IMR-90 (cell line): ENCODE results near the gene COLEC11. TPM values are rescaled to one million over a fixed set of nuclear protein-coding genes. Genes with fewer than 3 reads are reported as not detected.

ENCODE experiments used
- ATAC-seq: fragments of 200-7000 bp; cut with Tn5 transposase; 2 replicates; pipeline ENCODE4 v1.9.1; 2020; ENCODE audit warnings: low read depth, mild to moderate bottlenecking, moderate library complexity
- BruUV-seq: library from RNA; stranded (reverse); fragments of 400-500 nt; replicated peaks from 2 replicates; lab custom pipeline; 2021; lab: Mats Ljungman, UMichigan
- CTCF ChIA-PET: fragments of 300-600 bp; formaldehyde crosslinking; extraction: SDS; loops from one replicate; lab custom pipeline; 2021; ENCODE audit warnings: antibody characterized with exemption; lab: Yijun Ruan, JAX
- POLR2A ChIA-PET: fragments of 300-600 bp; sonication (Branson Sonifier 250); formaldehyde crosslinking; loops from one replicate; lab custom pipeline; 2022; ENCODE audit warnings: antibody characterized with exemption; ENCODE audit not compliant: unreplicated experiment; lab: Charles Lee
- DNase-seq: peaks from one replicate; pipeline ENCODE4 v3.0.0; 2013
- H2AFZ ChIP-seq: replicated peaks from 2 replicates; pipeline ENCODE3; 2013; ENCODE audit warnings: low read length, mild to moderate bottlenecking; ENCODE audit not compliant: poor library complexity
- H2AK5ac ChIP-seq: 2 replicates; pipeline ENCODE4 v1.6.1; 2013; ENCODE audit warnings: low read depth, low read length, inconsistent platforms
- H2AK9ac ChIP-seq: replicated peaks from 2 replicates; pipeline ENCODE3; 2013; ENCODE audit warnings: mild to moderate bottlenecking, low read depth, low read length, moderate library complexity; ENCODE audit not compliant: poor library complexity
- H2BK120ac ChIP-seq: 2 replicates; pipeline ENCODE4 v1.6.1; 2013; ENCODE audit warnings: low read depth, low read length, inconsistent platforms
- H2BK15ac ChIP-seq: 3 replicates; pipeline ENCODE4 v1.6.1; 2013; ENCODE audit warnings: low read depth, low read length, inconsistent platforms
- H2BK20ac ChIP-seq: 2 replicates; pipeline ENCODE4 v1.6.1; 2013; ENCODE audit warnings: low read depth, mild to moderate bottlenecking, inconsistent platforms, low read length, moderate library complexity
- H2BK5ac ChIP-seq: 2 replicates; pipeline ENCODE4 v1.6.1; 2013; ENCODE audit warnings: mild to moderate bottlenecking, low read depth, low read length, inconsistent platforms; ENCODE audit not compliant: poor library complexity, severe bottlenecking
- H3K14ac ChIP-seq: replicated peaks from 2 replicates; pipeline ENCODE4 v1.6.1; 2013; ENCODE audit warnings: low read depth, low read length, inconsistent platforms
- H3K18ac ChIP-seq: 2 replicates; pipeline ENCODE4 v1.6.1; 2013; ENCODE audit warnings: low read depth, low read length, control low read depth
- H3K23ac ChIP-seq: 2 replicates; pipeline ENCODE4 v1.6.1; 2013; ENCODE audit warnings: low read depth, low read length, inconsistent platforms
- H3K27ac ChIP-seq: 2 replicates; pipeline ENCODE4 v1.5.1; 2013; ENCODE audit warnings: mild to moderate bottlenecking, control low read depth, low read length; ENCODE audit not compliant: insufficient read depth
- H3K27me3 ChIP-seq: 2 replicates; pipeline ENCODE4 v1.6.1; 2013; ENCODE audit warnings: low read length; ENCODE audit not compliant: control insufficient read depth, insufficient read depth
- H3K36me3 ChIP-seq: 2 replicates; pipeline ENCODE4 v1.6.1; 2013; ENCODE audit warnings: low read length, mixed read lengths; ENCODE audit not compliant: control insufficient read depth, insufficient read depth
- H3K4ac ChIP-seq: 2 replicates; pipeline ENCODE4 v1.6.1; 2013; ENCODE audit warnings: low read depth, low read length, inconsistent platforms
- H3K4me1 ChIP-seq: 2 replicates; pipeline ENCODE4 v1.6.1; 2013; ENCODE audit warnings: low read length, mixed read lengths; ENCODE audit not compliant: control insufficient read depth, insufficient read depth
- H3K4me2 ChIP-seq: 2 replicates; pipeline ENCODE4 v1.6.1; 2013; ENCODE audit warnings: low read depth, mild to moderate bottlenecking, control low read depth, low read length, moderate library complexity
- H3K4me3 ChIP-seq: 2 replicates; pipeline ENCODE4 v1.5.1; 2013; ENCODE audit warnings: low read depth, mild to moderate bottlenecking, control low read depth, low read length, moderate library complexity; ENCODE audit not compliant: insufficient read depth
- H3K56ac ChIP-seq: 2 replicates; pipeline ENCODE4 v1.6.1; 2013; ENCODE audit warnings: low read length, inconsistent platforms; ENCODE audit not compliant: insufficient read depth; ENCODE audit errors: extremely low read depth
- H3K79me1 ChIP-seq, 2 experiments: 2 replicates each; pipeline ENCODE4 v1.6.1; 2013; ENCODE audit warnings: low read length in 2 of 2, inconsistent platforms in 1 of 2, low read depth in 1 of 2
- H3K9ac ChIP-seq: 2 replicates; pipeline ENCODE4 v1.6.1; 2013; ENCODE audit warnings: low read depth, low read length, control low read depth
- H3K9me1 ChIP-seq: 2 replicates; pipeline ENCODE4 v1.6.1; 2013; ENCODE audit warnings: low read length, inconsistent platforms; ENCODE audit not compliant: insufficient read depth
- H3K9me3 ChIP-seq: 2 replicates; pipeline ENCODE4 v1.6.1; 2013; ENCODE audit warnings: low read length; ENCODE audit not compliant: control insufficient read depth, insufficient read depth
- H4K20me1 ChIP-seq: 2 replicates; pipeline ENCODE4 v1.6.1; 2013; ENCODE audit warnings: low read length, inconsistent platforms; ENCODE audit not compliant: insufficient read depth
- H4K5ac ChIP-seq: 2 replicates; pipeline ENCODE4 v1.6.1; 2013; ENCODE audit warnings: mild to moderate bottlenecking, low read depth, low read length, control low read depth
- H4K8ac ChIP-seq, 2 experiments: 2 replicates each; pipeline ENCODE4 v1.6.1; 2013; ENCODE audit warnings: low read depth in 2 of 2, low read length in 2 of 2, control low read depth in 1 of 2, inconsistent platforms in 1 of 2
- H4K91ac ChIP-seq: 2 replicates; pipeline ENCODE4 v1.6.1; 2013; ENCODE audit warnings: low read depth, low read length, inconsistent platforms; ENCODE audit not compliant: insufficient read depth
- BHLHE40 ChIP-seq: fragments of 150-350 bp; IDR thresholded peaks from 2 replicates; pipeline ENCODE4 v1.6.1; 2016; ENCODE audit warnings: mild to moderate bottlenecking, low read depth, low read length
- CEBPB ChIP-seq: IDR thresholded peaks from 2 replicates; pipeline ENCODE4 v1.6.1; 2012; ENCODE audit warnings: low read depth, low read length, improper control_type of control experiment
- CHD1 ChIP-seq: IDR thresholded peaks from 2 replicates; pipeline ENCODE4 v1.6.1; 2012; ENCODE audit warnings: low read depth, low read length, improper control_type of control experiment
- FOS ChIP-seq: fragments of 150-350 bp; IDR thresholded peaks from 2 replicates; pipeline ENCODE4 v1.6.1; 2016; ENCODE audit warnings: low read depth, low read length
- MAFK ChIP-seq: IDR thresholded peaks from 2 replicates; pipeline ENCODE4 v1.6.1; 2012; ENCODE audit warnings: low read depth, low read length, improper control_type of control experiment
- MAZ ChIP-seq: IDR thresholded peaks from 2 replicates; pipeline ENCODE4 v1.6.1; 2012; ENCODE audit warnings: low read depth, mild to moderate bottlenecking, low read length, improper control_type of control experiment, moderate library complexity, borderline replicate concordance
- MXI1 ChIP-seq: IDR thresholded peaks from 2 replicates; pipeline ENCODE4 v1.6.1; 2012; ENCODE audit warnings: low read depth, mild to moderate bottlenecking, low read length, moderate library complexity, borderline replicate concordance
- POLR2A ChIP-seq: IDR thresholded peaks from 2 replicates; pipeline ENCODE4 v1.6.1; 2012; ENCODE audit warnings: mild to moderate bottlenecking, low read depth, low read length
- RAD21 ChIP-seq: IDR thresholded peaks from 2 replicates; pipeline ENCODE4 v1.6.1; 2012; ENCODE audit warnings: low read length, improper control_type of control experiment
- RCOR1 ChIP-seq: IDR thresholded peaks from 2 replicates; pipeline ENCODE4 v1.6.1; 2012; ENCODE audit warnings: mild to moderate bottlenecking, low read length, improper control_type of control experiment; ENCODE audit not compliant: insufficient replicate concordance
- RFX5 ChIP-seq: IDR thresholded peaks from 2 replicates; pipeline ENCODE4 v1.8.0; 2012; ENCODE audit warnings: low read depth, mild to moderate bottlenecking, low read length, moderate library complexity
- SMC3 ChIP-seq: fragments of 150-350 bp; IDR thresholded peaks from 2 replicates; pipeline ENCODE4 v1.6.1; 2016; ENCODE audit warnings: low read depth, mild to moderate bottlenecking, antibody characterized with exemption, low read length, moderate library complexity
- WGBS, 2 experiments: methylation state at CpG; one replicate each; pipeline versions ENCODE4 v1.1.5 to v1.1.7; 2013; ENCODE audit warnings: missing lambda C conversion rate in 2 of 2; ENCODE audit not compliant: insufficient read length in 1 of 2; ENCODE audit errors: extremely low coverage in 2 of 2; 5-methylcytosine and 5-hydroxymethylcytosine counted together
- dilution Hi-C: fragments of 300-500 bp; cut with HindIII; formaldehyde crosslinking; loops from one replicate; pipeline ENCODE4 v1.14.3; 2018; ENCODE audit warnings: low sequenced_read_pairs; ENCODE audit not compliant: unreplicated experiment
- in situ Hi-C: fragments of 300-500 bp; cut with MboI; formaldehyde crosslinking; loops from 3 replicates; pipeline ENCODE4 v1.14.3; 2019; ENCODE audit warnings: low sequenced_read_pairs, inconsistent platforms, mixed read lengths
- intact Hi-C: fragments of 100-400 bp; cut with micrococcal nuclease; formaldehyde crosslinking; loops from 2 replicates; pipeline ENCODE4 v1.10.0; 2022
- polyA plus RNA-seq, 3 experiments: library from polyadenylated mRNA; depleted of rRNA; stranded (reverse); fragments of >200 nt; gene quantifications; 2 replicates each; pipeline ENCODE4 v1.2.3, GENCODE V29; 2012; ENCODE audit warnings: low replicate concordance in 1 of 3
- total RNA-seq: library from RNA; depleted of rRNA; stranded (reverse); fragments of >200 nt; gene quantifications from 2 replicates; pipeline ENCODE4 v1.2.3, GENCODE V29; 2012
- TF ChIP-seq, protein P1 (sequence below): fragments of 150-350 bp; IDR thresholded peaks from 2 replicates; pipeline ENCODE4 v1.6.1; 2016; ENCODE audit warnings: low read depth, mild to moderate bottlenecking, low read length, moderate library complexity, borderline replicate concordance
- TF ChIP-seq, protein P2 (sequence below): fragments of 150-350 bp; IDR thresholded peaks from 2 replicates; pipeline ENCODE4 v1.6.1; 2017; ENCODE audit warnings: mild to moderate bottlenecking, antibody characterized with exemption, low read length, low read depth
- TF ChIP-seq, protein P3 (sequence below): conservative IDR thresholded peaks from 2 replicates; pipeline ENCODE4 v1.5.1; 2012; ENCODE audit warnings: mild to moderate bottlenecking, low read depth, low read length, improper control_type of control experiment

The COLEC11 gene
- total and polyA plus RNA-seq, 2 of the 4 experiments (the other 2 are of a cell fraction): under 0.01 to 0.24 TPM

DNA sequence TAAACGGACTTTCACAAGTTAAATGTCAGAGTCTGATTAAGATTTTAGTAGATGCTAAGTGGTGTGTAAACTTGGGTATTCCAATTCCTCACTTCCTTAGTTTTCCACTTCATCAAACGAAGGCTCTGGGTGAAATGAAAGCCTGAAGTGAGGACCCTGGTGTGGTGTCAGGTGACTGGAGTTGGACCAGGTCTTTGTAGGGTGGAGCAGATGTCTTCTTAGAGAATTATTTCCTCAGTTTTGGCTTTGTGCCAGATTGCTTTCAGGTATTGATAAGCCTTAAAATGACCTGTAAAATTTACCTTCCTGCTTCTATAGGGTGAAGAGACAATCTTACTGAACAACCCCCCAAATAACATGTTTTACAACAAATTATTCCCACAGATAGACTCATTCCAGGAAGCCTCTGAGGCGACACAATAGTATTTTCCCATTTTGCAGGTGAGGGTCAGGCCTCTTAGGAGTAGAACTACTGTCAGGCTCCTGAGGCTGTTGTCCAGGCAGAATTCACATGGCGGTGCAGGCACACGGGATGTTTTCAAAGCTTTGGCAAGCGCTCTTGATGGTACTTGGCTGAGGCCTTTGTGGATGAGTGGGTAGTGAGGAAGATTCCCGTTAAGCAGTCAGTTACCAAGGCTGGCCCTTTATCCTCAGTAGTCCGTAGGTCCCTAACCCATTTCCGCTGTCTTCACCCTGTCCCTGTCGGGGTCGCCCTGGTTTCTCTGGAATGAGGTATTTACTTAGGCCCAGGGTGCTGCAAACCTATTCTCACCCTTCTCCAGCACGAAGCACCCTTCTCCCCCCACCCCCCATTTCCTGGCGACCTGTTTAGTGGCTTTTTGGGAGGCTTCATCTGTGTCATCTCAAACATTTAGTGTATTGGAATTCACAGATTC, 13.3 kb upstream of the COLEC11 start:
- Histone ChIP-seq H3K9me1 (peaks cover 5% of the 10 kb centered on the region), H4K5ac (no peak overlapping the region), H3K4me3 (no peak overlapping the region), H2AK9ac (no peak overlapping the region), H3K4me1 (peaks cover 12% of the 10 kb centered on the region), H3K56ac (no peak overlapping the region), H2BK5ac (no peak overlapping the region), H3K4ac (no peak overlapping the region), H3K18ac (no peak overlapping the region), H3K23ac (no peak overlapping the region), H3K27me3 (no peaks in the 10 kb centered on the region), H3K79me1 (peaks cover 31 to 59% of the 10 kb centered on the region in 2 experiments; a peak in 3 of 4 replicates), H2BK20ac (no peak overlapping the region), H3K14ac (no peak overlapping the region), H2BK120ac (no peak overlapping the region), H4K8ac (no peak overlapping the region), H2AK5ac (no peak overlapping the region), H3K36me3 (peaks cover 43% of the 10 kb centered on the region), H3K9ac (no peak overlapping the region), H4K91ac (no peak overlapping the region), H4K20me1 (peaks cover 46% of the 10 kb centered on the region), H2AFZ (no peak overlapping the region), H3K4me2 (no peak overlapping the region), H3K27ac (no peak overlapping the region), H3K9me3 (no peaks in the 10 kb centered on the region), H2BK15ac (no peak overlapping the region)
- intact Hi-C loops (no loop called here), in situ Hi-C loops (no loop called here), dilution Hi-C loops (no loop called here)
- no TSS peak for BruUV-seq
- TF ChIP-seq RAD21 (no peak), BHLHE40 (no peak), MAFK (no peak), CHD1 (no peak), MXI1 (no peak), CEBPB (no peak), POLR2A (no peak), MAZ (no peak), SMC3 (no peak), FOS (no peak), RFX5 (no peak), RCOR1 (no peak)
- TF ChIP-seq, protein P1, sequence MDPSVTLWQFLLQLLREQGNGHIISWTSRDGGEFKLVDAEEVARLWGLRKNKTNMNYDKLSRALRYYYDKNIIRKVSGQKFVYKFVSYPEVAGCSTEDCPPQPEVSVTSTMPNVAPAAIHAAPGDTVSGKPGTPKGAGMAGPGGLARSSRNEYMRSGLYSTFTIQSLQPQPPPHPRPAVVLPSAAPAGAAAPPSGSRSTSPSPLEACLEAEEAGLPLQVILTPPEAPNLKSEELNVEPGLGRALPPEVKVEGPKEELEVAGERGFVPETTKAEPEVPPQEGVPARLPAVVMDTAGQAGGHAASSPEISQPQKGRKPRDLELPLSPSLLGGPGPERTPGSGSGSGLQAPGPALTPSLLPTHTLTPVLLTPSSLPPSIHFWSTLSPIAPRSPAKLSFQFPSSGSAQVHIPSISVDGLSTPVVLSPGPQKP: no peak
- TF ChIP-seq, protein P2, sequence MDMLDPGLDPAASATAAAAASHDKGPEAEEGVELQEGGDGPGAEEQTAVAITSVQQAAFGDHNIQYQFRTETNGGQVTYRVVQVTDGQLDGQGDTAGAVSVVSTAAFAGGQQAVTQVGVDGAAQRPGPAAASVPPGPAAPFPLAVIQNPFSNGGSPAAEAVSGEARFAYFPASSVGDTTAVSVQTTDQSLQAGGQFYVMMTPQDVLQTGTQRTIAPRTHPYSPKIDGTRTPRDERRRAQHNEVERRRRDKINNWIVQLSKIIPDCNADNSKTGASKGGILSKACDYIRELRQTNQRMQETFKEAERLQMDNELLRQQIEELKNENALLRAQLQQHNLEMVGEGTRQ: no peak
- TF ChIP-seq, protein P3, sequence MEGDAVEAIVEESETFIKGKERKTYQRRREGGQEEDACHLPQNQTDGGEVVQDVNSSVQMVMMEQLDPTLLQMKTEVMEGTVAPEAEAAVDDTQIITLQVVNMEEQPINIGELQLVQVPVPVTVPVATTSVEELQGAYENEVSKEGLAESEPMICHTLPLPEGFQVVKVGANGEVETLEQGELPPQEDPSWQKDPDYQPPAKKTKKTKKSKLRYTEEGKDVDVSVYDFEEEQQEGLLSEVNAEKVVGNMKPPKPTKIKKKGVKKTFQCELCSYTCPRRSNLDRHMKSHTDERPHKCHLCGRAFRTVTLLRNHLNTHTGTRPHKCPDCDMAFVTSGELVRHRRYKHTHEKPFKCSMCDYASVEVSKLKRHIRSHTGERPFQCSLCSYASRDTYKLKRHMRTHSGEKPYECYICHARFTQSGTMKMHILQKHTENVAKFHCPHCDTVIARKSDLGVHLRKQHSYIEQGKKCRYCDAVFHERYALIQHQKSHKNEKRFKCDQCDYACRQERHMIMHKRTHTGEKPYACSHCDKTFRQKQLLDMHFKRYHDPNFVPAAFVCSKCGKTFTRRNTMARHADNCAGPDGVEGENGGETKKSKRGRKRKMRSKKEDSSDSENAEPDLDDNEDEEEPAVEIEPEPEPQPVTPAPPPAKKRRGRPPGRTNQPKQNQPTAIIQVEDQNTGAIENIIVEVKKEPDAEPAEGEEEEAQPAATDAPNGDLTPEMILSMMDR: no peak
- no peak for ATAC-seq
- 87% methylated on average over 4 of the region's 13 CpGs; no CpG with 5 or more reads in 1 of the 2 experiments for WGBS, 2 experiments
- no peak for DNase-seq
- ChIA-PET CTCF (no interaction called here), POLR2A (no interaction called here)
